GM19328 (cell line): ENCODE results near the gene CBX7.

Source experiments
- ATAC-seq: cut with Tn5 transposase; IDR thresholded peaks from one replicate; pipeline ENCODE4 v1.9.1; 2021; ENCODE audit warnings: mild to moderate bottlenecking, moderate library complexity; ENCODE audit not compliant: unreplicated experiment

Gene CBX7

GRCh38 chr22:39094717-39095389, 57.6 kb downstream of the CBX7 start:
- ATAC-seq, result no peak

- ATAC-seq, result no peak
Observed at GRCh38 chr22:39092111-39092862, 60.2 kb downstream of the CBX7 start.

DNA sequence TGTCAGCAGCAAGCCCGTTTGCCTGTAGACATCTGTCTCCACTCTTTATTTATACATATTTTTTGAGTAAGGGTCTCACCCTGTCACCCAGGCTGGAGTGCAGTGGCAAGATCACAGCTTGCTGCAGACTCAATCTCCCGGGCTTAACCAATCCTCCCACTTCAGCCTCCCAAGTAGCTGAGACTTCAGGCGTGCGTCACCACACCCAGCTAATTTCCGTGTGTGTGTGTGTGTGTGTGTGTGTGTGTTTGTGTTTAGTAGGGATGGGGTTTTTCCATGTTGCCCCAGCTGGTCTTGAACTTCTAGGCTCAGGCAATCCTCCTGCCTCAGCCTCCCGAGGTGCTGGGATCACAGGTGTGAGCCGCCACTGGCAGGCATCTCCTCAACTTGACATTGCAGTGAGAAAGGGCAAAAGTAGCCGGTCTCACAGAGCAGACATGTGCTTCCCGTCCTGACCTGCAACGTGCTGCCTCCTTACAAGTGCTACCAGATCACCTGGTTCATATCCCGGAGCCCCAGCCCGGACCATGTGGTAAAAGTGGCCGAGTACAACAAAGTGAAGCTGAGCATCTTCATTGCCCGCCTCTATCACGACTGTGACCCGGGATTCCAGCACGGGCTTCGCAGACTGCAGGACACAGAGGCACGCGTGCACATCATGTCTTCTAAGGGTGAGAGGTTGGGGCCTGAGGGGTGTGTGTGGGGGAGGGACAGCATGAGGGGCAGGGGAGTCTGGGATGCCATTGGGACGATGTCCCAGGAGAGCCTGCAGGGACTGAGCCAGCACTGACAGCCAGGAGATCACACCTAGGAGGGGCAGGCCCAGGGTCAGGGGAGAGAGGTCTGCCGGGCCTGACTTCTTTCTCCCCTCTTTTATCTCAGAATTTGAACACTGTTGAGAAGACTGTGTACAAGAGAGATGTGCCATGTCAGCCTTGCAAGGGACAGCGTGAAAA, 61.1 kb downstream of the CBX7 start:
- ATAC-seq, result no peak

GRCh38 chr22:39090426-39091064, 61.9 kb downstream of the CBX7 start:
- ATAC-seq, result no peak

GRCh38 chr22:39089928-39090327, 62.6 kb downstream of the CBX7 start:
- ATAC-seq, result no peak

DNA sequence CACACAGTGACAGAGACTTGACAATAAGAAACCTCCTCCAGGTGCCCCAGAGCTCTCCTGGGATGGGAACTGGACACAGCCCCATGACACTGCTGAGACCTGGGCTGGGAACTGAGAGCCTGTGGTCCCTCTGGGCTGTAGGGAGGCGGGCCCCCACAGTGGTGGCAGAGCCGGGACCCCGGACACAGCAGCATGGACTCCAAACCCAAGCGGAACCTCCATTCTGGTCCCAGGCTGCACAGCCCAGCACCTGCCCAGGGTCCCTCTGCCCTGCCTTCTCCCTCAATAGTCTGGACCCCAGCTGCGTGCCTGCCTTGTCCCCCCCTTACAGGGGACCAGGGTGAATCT, 63.8 kb downstream of the CBX7 start:
- no peak for ATAC-seq

DNA sequence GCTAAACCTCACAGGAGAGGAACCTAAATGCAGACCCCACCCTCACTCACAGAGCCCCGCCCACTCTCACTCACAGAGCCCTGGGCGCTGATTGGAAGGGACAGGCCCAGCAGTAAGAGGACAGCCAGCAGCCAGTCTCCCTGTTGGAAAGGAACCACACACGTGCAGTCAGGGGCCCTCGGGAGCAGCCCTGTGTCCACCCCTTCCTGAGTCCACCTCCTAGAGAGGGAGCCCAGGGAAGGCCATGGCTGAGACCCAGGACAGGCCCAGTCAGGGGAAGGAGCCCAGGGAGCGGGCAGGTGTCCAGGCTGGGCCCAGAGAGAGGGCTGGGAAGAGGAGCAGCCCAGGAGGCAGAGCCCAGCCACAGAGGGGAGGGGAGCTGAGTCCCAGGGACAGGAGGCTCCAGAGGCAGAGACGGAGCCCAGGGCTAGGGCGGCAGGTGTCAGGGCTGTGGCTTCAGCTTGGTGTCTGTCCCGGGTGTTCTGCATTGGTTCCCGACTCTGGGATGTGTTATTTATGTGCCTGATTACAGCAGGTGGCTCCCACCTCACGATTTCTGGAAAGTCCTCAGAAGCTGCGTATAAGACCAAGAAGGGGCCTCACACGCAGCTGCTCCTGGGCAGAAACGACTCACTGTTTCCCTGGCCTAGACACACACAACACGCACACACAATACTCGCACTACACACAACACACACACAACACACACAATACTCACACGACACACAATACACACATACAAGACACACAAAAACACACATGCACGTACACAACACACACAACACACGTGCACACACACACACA, 64.4 kb downstream of the CBX7 start:
- no peak for ATAC-seq

GRCh38 chr22:39087098-39087497, 65.4 kb downstream of the CBX7 start:
- no peak for ATAC-seq

DNA sequence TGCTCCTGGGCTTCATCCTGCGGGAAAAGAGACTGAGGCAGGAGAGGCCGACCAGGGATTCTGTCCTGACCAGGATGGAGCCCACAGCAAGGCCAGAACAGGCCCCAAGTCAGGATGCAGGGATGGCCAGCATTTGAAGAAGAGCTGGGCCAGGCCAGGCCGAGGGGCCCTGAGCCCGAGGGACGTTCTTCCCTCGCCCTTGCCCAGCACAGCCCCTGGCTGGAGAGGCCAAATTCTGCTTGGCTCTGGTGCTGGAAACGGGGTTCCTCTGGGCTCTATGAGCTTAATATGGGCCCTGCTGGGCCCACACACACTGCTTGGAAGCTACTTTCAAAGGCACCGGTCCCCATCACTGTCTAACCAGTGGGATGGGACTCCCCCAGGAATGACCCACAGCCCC, 67.8 kb downstream of the CBX7 start:
- no peak for ATAC-seq

DNA sequence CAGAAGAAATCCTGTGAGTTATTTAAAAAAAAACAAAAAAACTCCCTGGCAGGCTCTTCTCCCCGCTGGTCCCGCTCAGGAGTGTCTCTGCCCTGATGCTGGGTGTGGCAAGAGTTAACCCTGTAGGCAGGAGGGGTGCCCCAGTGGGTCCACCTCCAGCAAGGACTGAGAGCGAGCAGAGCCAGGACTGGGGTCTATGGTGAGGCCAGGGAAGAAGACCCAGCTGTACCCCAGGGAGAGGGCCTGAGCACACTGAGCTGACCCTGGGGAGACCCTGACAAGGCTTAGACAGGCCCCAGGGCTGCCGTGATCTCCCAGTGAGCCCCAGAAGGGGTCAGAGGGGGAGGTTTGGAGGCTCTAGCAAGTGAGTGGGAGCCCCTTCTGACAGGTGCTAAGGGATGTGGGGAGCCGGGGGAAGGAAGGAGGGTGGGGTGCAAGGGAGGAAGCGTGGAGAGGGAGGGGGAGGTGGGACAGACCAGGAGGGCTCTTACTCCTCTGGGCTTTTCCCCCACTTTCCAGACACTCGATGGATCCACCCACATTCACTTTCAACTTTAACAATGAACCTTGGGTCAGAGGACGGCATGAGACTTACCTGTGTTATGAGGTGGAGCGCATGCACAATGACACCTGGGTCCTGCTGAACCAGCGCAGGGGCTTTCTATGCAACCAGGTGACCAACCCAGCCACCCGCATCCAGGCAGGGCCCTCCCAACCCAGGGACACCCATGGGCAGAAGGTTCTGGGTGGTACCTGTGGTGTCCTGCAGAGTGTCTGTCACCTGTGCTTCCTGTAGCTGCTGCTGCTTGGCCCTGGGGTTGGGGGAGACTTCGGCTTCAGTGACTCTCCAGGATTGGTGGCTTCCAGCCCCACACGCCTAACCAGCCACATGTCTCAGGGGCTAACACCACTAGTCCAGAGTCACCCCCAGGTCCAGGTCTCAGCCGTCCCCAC, 69.0 kb downstream of the CBX7 start:
- ATAC-seq, result no peak

GRCh38 chr22:39081598-39081997, 70.9 kb downstream of the CBX7 start:
- ATAC-seq, result no peak

- no peak for ATAC-seq
Observed at GRCh38 chr22:39081016-39081415, 71.5 kb downstream of the CBX7 start.
